GM23338 (cell line): ENCODE measurements around the gene CASP10. TPM values are rescaled to one million over a fixed set of nuclear protein-coding genes. Genes with fewer than 3 reads are reported as not detected.

Experiments
- ATAC-seq: fragments of 200-7000 bp; cut with Tn5 transposase; 3 replicates; pipeline ENCODE4 v1.9.1; 2020
- DNase-seq: peaks from one replicate; pipeline ENCODE4 v3.0.0-alpha.2; 2015; ENCODE audit warnings: low spot score
- H2AFZ ChIP-seq: fragments of 200-600 bp; sonication (generic); 2 replicates; pipeline ENCODE4 v1.8.0; 2016; ENCODE audit warnings: antibody characterized with exemption, mild to moderate bottlenecking, moderate library complexity
- H3F3A ChIP-seq: fragments of 200-600 bp; sonication (generic); replicated peaks from 2 replicates; pipeline ENCODE4 v1.8.0; 2017; ENCODE audit warnings: antibody characterized with exemption, mixed run types, low read depth
- H3K27ac ChIP-seq: fragments of 200-600 bp; sonication (generic); 2 replicates; pipeline ENCODE4 v1.6.1; 2016; ENCODE audit warnings: low read depth
- H3K27me3 ChIP-seq: fragments of 200-600 bp; sonication (generic); 2 replicates; pipeline ENCODE4 v1.8.0; 2016; ENCODE audit warnings: mild to moderate bottlenecking, mixed run types, moderate library complexity; ENCODE audit not compliant: insufficient read depth
- H3K36me3 ChIP-seq: fragments of 200-600 bp; sonication (generic); 2 replicates; pipeline ENCODE4 v1.8.0; 2016; ENCODE audit warnings: mild to moderate bottlenecking; ENCODE audit not compliant: insufficient read depth
- H3K4me1 ChIP-seq: fragments of 200-600 bp; sonication (generic); 2 replicates; pipeline ENCODE4 v1.8.0; 2016; ENCODE audit warnings: mild to moderate bottlenecking, moderate library complexity; ENCODE audit not compliant: insufficient read depth
- H3K4me2 ChIP-seq: fragments of 200-600 bp; sonication (generic); 2 replicates; pipeline ENCODE4 v1.7.1; 2017; ENCODE audit warnings: mixed run types
- H3K4me3 ChIP-seq: fragments of 200-600 bp; sonication (generic); 2 replicates; pipeline ENCODE4 v1.6.1; 2016; ENCODE audit warnings: mixed run types
- H3K79me2 ChIP-seq: fragments of 200-600 bp; sonication (generic); replicated peaks from 2 replicates; pipeline ENCODE4 v1.8.0; 2017; ENCODE audit warnings: mild to moderate bottlenecking; ENCODE audit not compliant: insufficient read depth
- H3K9me2 ChIP-seq: fragments of 200-600 bp; sonication (generic); 2 replicates; pipeline ENCODE4 v1.8.0; 2017; ENCODE audit not compliant: insufficient read depth
- H4K20me1 ChIP-seq: fragments of 200-600 bp; sonication (generic); replicated peaks from 2 replicates; pipeline ENCODE4 v1.8.0; 2017; ENCODE audit warnings: mild to moderate bottlenecking; ENCODE audit not compliant: insufficient read depth
- H3K27ac Mint-ChIP-seq: 2 replicates; pipeline ENCODE4 v1.8.0; 2020; ENCODE audit warnings: inconsistent platforms, mild to moderate bottlenecking, moderate library complexity, mixed read lengths
- H3K27me3 Mint-ChIP-seq: 3 replicates; pipeline ENCODE4 v1.8.0; 2022; ENCODE audit warnings: low read depth, mild to moderate bottlenecking, moderate library complexity, mixed read lengths, inconsistent platforms; ENCODE audit not compliant: insufficient read depth, poor library complexity
- H3K36me3 Mint-ChIP-seq: 3 replicates; pipeline ENCODE4 v1.8.0; 2021; ENCODE audit warnings: low read depth, mild to moderate bottlenecking, inconsistent platforms, moderate library complexity, mixed read lengths
- H3K4me1 Mint-ChIP-seq: 3 replicates; pipeline ENCODE4 v1.8.0; 2020; ENCODE audit warnings: mild to moderate bottlenecking, inconsistent platforms, mixed read lengths
- H3K4me3 Mint-ChIP-seq: 3 replicates; pipeline ENCODE4 v1.8.0; 2021; ENCODE audit warnings: moderate library complexity, mild to moderate bottlenecking, inconsistent platforms, mixed read lengths
- H3K9me3 Mint-ChIP-seq: 3 replicates; pipeline ENCODE4 v1.8.0; 2020; ENCODE audit warnings: moderate library complexity, mild to moderate bottlenecking, inconsistent platforms, mixed read lengths
- EZH2phosphoT487 ChIP-seq: fragments of 200-600 bp; sonication (generic); IDR thresholded peaks from one replicate; pipeline ENCODE4 v1.8.1; 2018; ENCODE audit warnings: antibody characterized with exemption; ENCODE audit not compliant: unreplicated experiment
- JUNB ChIP-seq: IDR thresholded peaks from one replicate; pipeline ENCODE4 v1.6.1; 2016; ENCODE audit warnings: antibody characterized with exemption; ENCODE audit not compliant: unreplicated experiment
- STAT1 ChIP-seq: IDR thresholded peaks from one replicate; pipeline ENCODE4 v1.6.1; 2016; ENCODE audit warnings: antibody characterized with exemption; ENCODE audit not compliant: unreplicated experiment
- ZNF462 ChIP-seq: fragments of 250-450 bp; sonication (Bioruptor Pico); IDR thresholded peaks from 2 replicates; pipeline ENCODE4 v1.5.0; 2020; ENCODE audit warnings: mild to moderate bottlenecking, moderate library complexity
- polyA plus RNA-seq: library from polyadenylated mRNA; unstranded; fragments of >200 nt; fragmentation: Nextera tagmentation; extraction: Ambion mirVana; gene quantifications from 2 replicates; pipeline ENCODE4 v1.2.1, GENCODE V29; 2016
- total RNA-seq: library from RNA; depleted of rRNA; stranded (reverse); fragments of >200 nt; shearing (Covaris generic); gene quantifications from 2 replicates; pipeline ENCODE4 v1.2.3, GENCODE V29; 2014

CASP10 gene
- total and polyA plus RNA-seq, 2 experiments from 2014 or later: 1.9 to 3.5 TPM

- H3K36me3 Mint-ChIP-seq: 0 out of 3 replicates have a peak, but pooled peaks cover 2% of the 10 kb centered on the region
- Histone ChIP-seq H4K20me1 (no peaks in the 10 kb centered on the region), H3K79me2 (no peaks in the 10 kb centered on the region), H3K4me1 (peaks cover 16% of the 10 kb centered on the region), H3F3A (no peaks in the 10 kb centered on the region), H3K9me2 (0 out of 2 replicates have a peak, but pooled peaks cover 5% of the 10 kb centered on the region), H3K27ac (no peak overlapping the region), H3K36me3 (no peaks in the 10 kb centered on the region), H2AFZ (no peak overlapping the region), H3K4me2 (no peak overlapping the region), H3K4me3 (no peak overlapping the region), H3K27me3 (no peaks in the 10 kb centered on the region)
- no peak overlapping the region for H3K27ac Mint-ChIP-seq
- no peaks in the 10 kb centered on the region for H3K9me3 Mint-ChIP-seq
- TF ChIP-seq EZH2phosphoT487 (no peak), ZNF462 (CRISPR knock-in tag) (no peak)
- peaks cover 6% of the 10 kb centered on the region for H3K27me3 Mint-ChIP-seq
- no peak for DNase-seq
- H3K4me1 Mint-ChIP-seq: peaks cover 17% of the 10 kb centered on the region
- no peak overlapping the region for H3K4me3 Mint-ChIP-seq
- ATAC-seq: no peak
These were observed 79.8 kb downstream of the CASP10 start for GRCh38 chr2:201262718-201263117.

DNA sequence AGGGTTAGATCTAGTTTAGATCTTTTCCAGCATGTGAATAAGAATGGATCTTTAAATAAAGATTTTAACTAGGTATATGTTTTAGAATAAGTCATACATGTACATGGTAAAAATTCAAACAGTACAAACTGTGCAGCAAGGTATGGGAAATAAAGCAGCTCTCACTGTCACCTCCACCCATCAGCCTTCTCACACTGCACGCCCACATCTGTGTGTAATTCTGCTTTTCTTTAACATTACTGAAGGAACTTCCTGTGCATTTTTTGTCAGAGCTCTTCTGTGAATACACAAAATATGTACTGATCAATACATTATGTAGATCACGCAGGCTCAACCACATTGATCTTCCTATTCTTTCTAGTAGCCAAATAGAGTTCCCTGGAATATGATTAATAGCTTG is 80.8 kb downstream of the CASP10 start:
- no peaks in the 10 kb centered on the region for H3K27me3 ChIP-seq
- no peak overlapping the region for H3K4me3 ChIP-seq
- no peak overlapping the region for H3K27ac Mint-ChIP-seq
- no peak for ATAC-seq
- H3K9me3 Mint-ChIP-seq: no peaks in the 10 kb centered on the region; the same call in 2 of the 3 replicates
- peaks cover 7% of the 10 kb centered on the region for H3K4me1 ChIP-seq
- 0 out of 3 replicates have a peak, but pooled peaks cover 2% of the 10 kb centered on the region for H3K36me3 Mint-ChIP-seq
- no peak overlapping the region for H3K4me2 ChIP-seq
- H3K36me3 ChIP-seq: no peaks in the 10 kb centered on the region
- no peaks in the 10 kb centered on the region for H4K20me1 ChIP-seq
- no peaks in the 10 kb centered on the region for H3F3A ChIP-seq
- H3K9me2 ChIP-seq: 0 out of 2 replicates have a peak, but pooled peaks cover 5% of the 10 kb centered on the region
- H3K4me1 Mint-ChIP-seq: peaks cover 8% of the 10 kb centered on the region
- H2AFZ ChIP-seq: no peak overlapping the region
- no peak overlapping the region for H3K27ac ChIP-seq
- H3K4me3 Mint-ChIP-seq: no peak overlapping the region
- H3K79me2 ChIP-seq: no peaks in the 10 kb centered on the region
- no peak for DNase-seq
- peaks cover 4% of the 10 kb centered on the region for H3K27me3 Mint-ChIP-seq
- TF ChIP-seq STAT1 (no peak), ZNF462 (CRISPR knock-in tag) (no peak), JUNB (no peak)
